CD4-positive, alpha-beta T cell treated with Interleukin-4 for 1 hour (primary cell): ENCODE measurements around the gene ACSF3.

Experiments used
- DNase-seq, 2 donors: peaks; one replicate each; pipeline ENCODE4 v3.0.0-alpha.2; 2020 to 2022

The ACSF3 gene

DNA sequence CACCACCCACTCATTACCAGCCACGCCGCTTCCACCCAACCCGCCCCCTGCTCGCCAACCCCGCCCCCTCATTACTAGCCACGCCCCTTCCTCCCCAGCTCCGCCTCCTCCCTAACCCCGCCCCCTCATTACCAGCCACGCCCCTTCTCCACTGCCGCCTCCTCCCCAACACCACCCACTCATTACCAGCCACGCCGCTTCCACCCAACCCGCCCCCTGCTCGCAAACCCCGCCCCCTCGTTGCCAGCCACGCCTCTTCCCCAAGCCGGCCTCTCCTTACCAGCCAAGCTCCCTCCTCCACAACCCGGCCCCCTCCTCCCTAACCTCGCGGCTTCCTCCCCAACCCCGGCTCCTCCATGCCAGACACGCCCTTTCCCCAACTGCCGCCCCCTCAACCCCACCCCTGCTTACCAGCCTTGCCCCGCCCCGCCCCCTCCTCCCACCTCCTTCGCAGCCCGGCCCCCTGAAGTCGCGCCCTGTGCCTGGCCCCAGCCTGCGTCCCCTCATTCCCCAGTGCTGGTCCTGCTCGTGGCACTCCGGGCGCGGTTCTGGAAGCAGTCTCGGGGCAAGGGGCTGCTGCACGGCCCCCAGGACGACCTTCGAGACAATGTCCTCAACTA, 99.4 kb downstream of the ACSF3 start:
- DNase-seq: peak; percentile 70 to 76

DNA sequence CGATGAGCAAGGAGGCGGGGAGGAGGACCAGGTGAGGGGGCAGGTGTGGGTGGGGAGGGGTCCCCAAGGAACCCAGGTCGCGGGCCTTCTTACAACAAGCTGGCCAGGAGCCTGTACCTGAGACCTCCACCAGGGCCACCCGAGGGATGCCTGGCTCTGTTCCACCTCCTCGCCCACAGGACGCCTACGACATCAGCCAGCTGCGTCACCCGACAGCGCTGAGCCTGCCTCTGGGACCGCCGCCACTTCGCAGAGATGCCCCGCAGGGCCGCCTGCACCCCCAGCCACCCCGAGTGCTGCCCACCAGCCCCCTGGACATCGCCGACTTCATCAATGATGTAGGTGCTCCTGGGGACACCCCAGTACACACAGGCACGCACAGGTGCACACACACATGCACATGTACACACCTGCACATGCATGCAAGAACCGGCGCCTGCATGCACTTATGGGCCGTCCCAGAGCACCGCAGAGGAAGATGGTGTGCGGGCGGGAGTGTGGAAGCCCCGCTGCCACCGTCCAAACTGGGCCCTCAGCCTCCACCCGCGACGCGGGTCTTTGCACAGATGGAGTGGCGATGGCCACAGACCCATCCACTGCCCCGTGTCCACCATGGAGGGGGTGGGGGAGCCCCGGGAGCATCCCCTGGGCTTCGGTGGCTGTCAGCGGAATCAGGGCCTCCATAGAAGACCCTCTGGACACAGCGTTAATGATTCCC, 100.1 kb downstream of the ACSF3 start:
- no peak for DNase-seq

DNA sequence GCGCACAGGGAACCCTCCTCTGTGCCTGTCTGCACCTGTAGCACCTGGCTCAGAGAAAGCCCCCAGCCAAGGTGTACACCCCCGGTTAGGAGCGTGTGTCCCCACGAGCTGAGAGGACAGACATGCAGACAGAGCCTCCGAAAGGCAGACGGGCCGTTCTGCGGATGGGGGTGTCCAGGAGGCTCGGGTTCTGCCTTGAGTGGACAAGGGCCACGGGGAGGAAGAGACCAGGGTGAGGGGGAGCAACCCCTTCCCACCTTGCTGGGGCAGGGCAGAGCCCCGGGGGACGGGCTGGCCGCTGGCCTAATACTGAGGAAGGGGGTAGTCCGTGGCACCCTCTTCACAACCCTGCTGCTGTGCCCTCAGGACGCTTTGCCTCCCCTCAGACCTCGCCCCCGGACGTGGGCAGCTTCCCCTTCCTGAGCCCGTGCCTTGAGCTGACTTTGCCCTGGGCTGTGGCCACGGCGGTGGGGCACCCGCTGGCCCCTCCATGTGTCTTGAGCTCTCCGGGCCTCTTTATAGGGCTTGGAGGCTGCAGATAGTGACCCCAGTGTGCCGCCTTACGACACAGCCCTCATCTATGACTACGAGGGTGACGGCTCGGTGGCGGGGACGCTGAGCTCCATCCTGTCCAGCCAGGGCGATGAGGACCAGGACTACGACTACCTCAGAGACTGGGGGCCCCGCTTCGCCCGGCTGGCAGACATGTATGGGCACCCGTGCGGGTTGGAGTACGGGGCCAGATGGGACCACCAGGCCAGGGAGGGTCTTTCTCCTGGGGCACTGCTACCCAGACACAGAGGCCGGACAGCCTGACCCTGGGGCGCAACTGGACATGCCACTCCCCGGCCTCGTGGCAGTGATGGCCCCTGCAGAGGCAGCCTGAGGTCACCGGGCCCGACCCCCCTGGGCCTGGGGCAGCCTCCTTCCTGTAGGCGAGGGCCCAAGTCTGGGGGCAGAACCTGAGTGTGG, 101.0 kb downstream of the ACSF3 start:
- DNase-seq: no peak

GRCh38 chr16:89195521-89196171, 102.0 kb downstream of the ACSF3 start:
- no peak for DNase-seq

- no peak for DNase-seq
Measured at GRCh38 chr16:89197033-89197632, 103.5 kb downstream of the ACSF3 start.

- DNase-seq: no peak
Measured at GRCh38 chr16:89197633-89198416, 104.2 kb downstream of the ACSF3 start.

- DNase-seq: no peak
Measured at GRCh38 chr16:89198417-89199240, 105.0 kb downstream of the ACSF3 start.

- DNase-seq: no peak
Measured at GRCh38 chr16:89199241-89200123, 105.8 kb downstream of the ACSF3 start.

GRCh38 chr16:89200124-89200849, 106.6 kb downstream of the ACSF3 start, which contains the start of gene SLC22A31:
Gene SLC22A31 (minus strand): TSS chr16:89200537. CDS start chr16:89200501, 36 bp downstream.
- DNase-seq: no peak

GRCh38 chr16:89200850-89201411, 107.3 kb downstream of the ACSF3 start:
- DNase-seq: no peak

DNA sequence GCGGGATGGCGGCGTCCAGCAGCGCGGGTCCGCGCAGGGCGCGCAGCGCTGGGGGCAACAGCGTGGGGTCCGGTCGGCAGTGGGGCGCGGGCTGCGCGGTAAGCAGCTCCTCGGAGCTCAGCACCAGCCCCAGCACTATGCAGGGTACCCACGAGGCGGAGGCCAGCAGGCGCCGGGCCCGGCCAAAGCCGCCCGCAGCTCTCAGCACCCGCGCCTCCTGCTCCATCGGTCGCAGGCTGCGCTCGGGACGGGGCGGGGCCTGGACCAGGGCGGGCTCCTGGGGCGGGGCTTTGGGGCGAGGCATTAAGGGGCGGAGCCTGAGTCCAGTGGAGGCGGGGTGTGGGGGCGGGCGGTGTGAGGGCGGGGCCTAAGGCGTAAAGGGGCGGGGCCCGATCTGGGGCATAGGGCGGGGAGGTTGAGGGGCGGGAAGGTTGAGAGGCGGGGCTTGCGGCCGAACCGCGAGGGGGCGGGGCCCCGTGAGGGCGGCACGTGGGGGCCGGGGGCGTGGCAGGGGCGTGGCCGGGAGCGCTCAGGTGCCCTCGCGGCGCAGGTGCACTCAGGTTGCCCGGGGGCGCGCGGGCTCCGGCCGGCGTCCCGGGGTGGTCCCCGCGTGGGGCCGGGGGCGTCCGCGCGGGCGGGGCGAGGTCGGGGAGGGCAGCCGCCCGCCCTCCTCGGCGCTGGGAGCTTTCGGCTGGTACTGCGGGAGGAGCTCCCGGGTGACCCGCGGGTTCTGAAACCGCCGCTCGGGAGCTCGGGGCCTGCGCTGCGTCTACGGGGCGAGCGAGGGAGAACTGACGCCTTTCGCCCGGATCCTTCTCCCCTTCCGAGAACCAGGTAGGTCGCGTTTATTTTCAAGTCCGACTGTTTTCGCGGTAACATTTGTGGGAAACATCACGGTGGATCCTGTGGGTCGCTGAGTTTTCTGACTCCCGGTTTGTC, 108.1 kb downstream of the ACSF3 start:
- peak; percentile 82 to 86 for DNase-seq

- DNase-seq: no peak
Measured at GRCh38 chr16:89202422-89203215, 109.0 kb downstream of the ACSF3 start.
